GM12878 (cell line): ENCODE data around the gene GBP6. TPM values are rescaled to one million over a fixed set of nuclear protein-coding genes. Genes with fewer than 3 reads are reported as not detected.
"Not testable (repeated sequence)": the region's sequence is repeated elsewhere in the genome, so short reads cannot be mapped to it uniquely, and the experiment has no call there.

Experiments used
- ATAC-seq: fragments of 200-7000 bp; cut with Tn5 transposase; 3 replicates; pipeline ENCODE4 v1.9.1; 2020; ENCODE audit warnings: mild to moderate bottlenecking, moderate library complexity
- BruUV-seq: library from RNA; stranded (reverse); fragments of 400-500 nt; replicated peaks from 2 replicates; lab custom pipeline; 2021; lab: Mats Ljungman, UMichigan
- CTCF ChIA-PET: fragments of 300-600 bp; sonication (Branson Sonifier 250); formaldehyde crosslinking; extraction: SDS; loops from one replicate; lab custom pipeline; 2021; ENCODE audit warnings: inconsistent platforms; lab: Yijun Ruan, JAX
- POLR2A ChIA-PET: fragments of 350-600 bp; formaldehyde crosslinking; extraction: SDS; loops from one replicate; lab custom pipeline; 2021; ENCODE audit warnings: inconsistent platforms; lab: Charles Lee
- RAD21 ChIA-PET: fragments of 300-600 bp; sonication (Branson Sonifier 250); formaldehyde crosslinking; loops from one replicate; lab custom pipeline; 2023; ENCODE audit warnings: antibody characterized with exemption; ENCODE audit not compliant: unreplicated experiment; lab: Charles Lee
- SMC1A ChIA-PET: fragments of 300-600 bp; sonication (Branson Sonifier 250); formaldehyde crosslinking; loops from one replicate; lab custom pipeline; 2023; ENCODE audit not compliant: unreplicated experiment, uncharacterized antibody; lab: Charles Lee
- DNase-seq: peaks from one replicate; pipeline ENCODE4 v3.0.0-alpha.2; 2011; ENCODE audit warnings: low read depth, low spot score
- FAIRE-seq: peaks from 3 replicates; lab custom pipeline; 2011; peaks lifted over from hg19 to GRCh38; lab: Jason Lieb, UNC
- H2AFZ ChIP-seq: 2 replicates; pipeline ENCODE4 v1.6.0; 2011; ENCODE audit warnings: low read depth, low read length, control low read depth; ENCODE audit not compliant: control insufficient read depth
- H3K27ac ChIP-seq: 2 replicates; pipeline ENCODE4 v1.5.1; 2011; ENCODE audit warnings: control low read depth; ENCODE audit not compliant: control insufficient read depth, insufficient read depth
- H3K27me3 ChIP-seq, 2 experiments: replicated peaks in 1 of 2; 2 replicates each; pipeline versions ENCODE4 v1.6.0 to v1.6.1; 2011; ENCODE audit warnings: low read length in 1 of 2; ENCODE audit not compliant: control insufficient read depth in 2 of 2, insufficient read depth in 2 of 2
- H3K36me3 ChIP-seq, 2 experiments: 2 replicates each; pipeline ENCODE4 v1.5.1; 2011; ENCODE audit warnings: low read length in 1 of 2; ENCODE audit not compliant: control insufficient read depth in 2 of 2, insufficient read depth in 2 of 2
- H3K4me1 ChIP-seq: 2 replicates; pipeline ENCODE4 v1.6.1; 2011; ENCODE audit warnings: mild to moderate bottlenecking, low read length, moderate library complexity, mixed read lengths; ENCODE audit not compliant: control insufficient read depth, insufficient read depth
- H3K4me2 ChIP-seq: 2 replicates; pipeline ENCODE4 v1.6.0; 2011; ENCODE audit warnings: control low read depth; ENCODE audit not compliant: control insufficient read depth, insufficient read depth
- H3K4me3 ChIP-seq: fragments of 200-600 bp; sonication (generic); 2 replicates; pipeline ENCODE4 v1.5.1; 2016
- H3K79me2 ChIP-seq: 2 replicates; pipeline ENCODE4 v1.6.0; 2011; ENCODE audit warnings: low read length; ENCODE audit not compliant: control insufficient read depth, insufficient read depth
- H3K9ac ChIP-seq: 2 replicates; pipeline ENCODE4 v1.8.0; 2011; ENCODE audit warnings: low read length, control low read depth, mixed read lengths; ENCODE audit not compliant: control insufficient read depth, insufficient read depth
- H3K9me3 ChIP-seq: replicated peaks from 3 replicates; pipeline ENCODE4 v1.5.1; 2011; ENCODE audit warnings: mild to moderate bottlenecking, low read length; ENCODE audit not compliant: control insufficient read depth, insufficient read depth
- H4K20me1 ChIP-seq: 2 replicates; pipeline ENCODE4 v1.6.0; 2011; ENCODE audit not compliant: control insufficient read depth, insufficient read depth
- MEF2B ChIP-seq: fragments of 450-650 bp; IDR thresholded peaks from 2 replicates; pipeline ENCODE4 v1.6.1; 2018; ENCODE audit warnings: mild to moderate bottlenecking, moderate library complexity; ENCODE audit not compliant: partially characterized antibody, poor library complexity, severe bottlenecking
- POLR2A ChIP-seq: IDR thresholded peaks from 2 replicates; pipeline ENCODE4 v1.6.1; 2011; ENCODE audit warnings: low read depth, mild to moderate bottlenecking, low read length
- SMC3 ChIP-seq: IDR thresholded peaks from 2 replicates; pipeline ENCODE4 v1.6.1; 2011; ENCODE audit warnings: low read length, improper control_type of control experiment, borderline replicate concordance
- ZNF24 ChIP-seq: fragments of 450-650 bp; IDR thresholded peaks from 2 replicates; pipeline ENCODE4 v1.6.1; 2017; ENCODE audit warnings: antibody characterized with exemption, mild to moderate bottlenecking
- WGBS: methylation state at CpG from one replicate; pipeline ENCODE4 v1.1.6; 2016; ENCODE audit warnings: low lambda C conversion rate; ENCODE audit not compliant: insufficient replicate concordance, insufficient coverage; ENCODE audit errors: missing lambda C conversion rate; 5-methylcytosine and 5-hydroxymethylcytosine counted together
- in situ Hi-C: fragments of 300-500 bp; cut with MboI; formaldehyde crosslinking; loops from 9 replicates; pipeline ENCODE4 v1.14.3; 2018; ENCODE audit warnings: mixed read lengths
- intact Hi-C: fragments of 100-400 bp; cut with micrococcal nuclease; formaldehyde crosslinking; loops from one replicate; pipeline ENCODE4 v1.14.2; 2022; ENCODE audit not compliant: unreplicated experiment
- polyA plus RNA-seq, 11 experiments: library from polyadenylated mRNA; depleted of rRNA in 4 of 11; unstranded in 6 of 11; stranded (reverse) in 5 of 11; fragments of >200 nt; fragmentation: Nextera tagmentation in 4 of 11; fragmentation: Illumina TruSeq in 1 of 11; extraction: Ambion mirVana in 4 of 11; extraction: Trizol in 1 of 11; gene quantifications; 1 replicate in 1 of 11; 2 replicates in 10 of 11; pipeline versions ENCODE4 v1.2.1 to v1.2.3, GENCODE V29; 2011 to 2016; ENCODE audit warnings: inconsistent platforms in 2 of 11, missing spikeins in 2 of 11, low read depth in 1 of 11
- total RNA-seq, 4 experiments: library from RNA; depleted of rRNA in 3 of 4; stranded (reverse); fragments of >200 nt in 3 of 4; fragmentation: Illumina TruSeq in 1 of 4; extraction: Trizol in 1 of 4; gene quantifications; 2 replicates each; pipeline versions ENCODE4 v1.2.1 to v1.2.3, GENCODE V29; 2013 to 2021

The GBP6 gene
- total and polyA plus RNA-seq, 10 of the 15 experiments (the other 5 are each of a cell fraction or from before 2014, with no cell fraction given), result 0.03 to 2.7 (median 0.05) TPM; not detected in 6

GRCh38 chr1:89337903-89338302, 26.0 kb upstream of the GBP6 start:
- Histone ChIP-seq H3K27me3 (no peaks in the 10 kb centered on the region; a peak in 1 of 4 replicates), H3K9ac (no peak overlapping the region), H4K20me1 (no peaks in the 10 kb centered on the region), H3K79me2 (no peaks in the 10 kb centered on the region), H3K9me3 (no peaks in the 10 kb centered on the region; the same call in 2 of the 3 replicates), H2AFZ (no peak overlapping the region), H3K4me1 (no peaks in the 10 kb centered on the region), H3K4me2 (no peak overlapping the region), H3K36me3 (no peaks in the 10 kb centered on the region), H3K4me3 (no peak overlapping the region), H3K27ac (no peak overlapping the region)
- POLR2A ChIA-PET, result no interaction called here
- FAIRE-seq (no peak), DNase-seq (no peak), ATAC-seq (no peak)
- SMC1A ChIA-PET, result no interaction called here
- in situ Hi-C loops, result no loop called here
- intact Hi-C loops, result no loop called here
- no TSS peak for BruUV-seq
- WGBS, result 20% methylated on average over 4 of the region's 4 CpGs
- RAD21 ChIA-PET, result no interaction called here
- CTCF ChIA-PET, result no interaction called here
- TF ChIP-seq MEF2B (peak; percentile 36), POLR2A (no peak), ZNF24 (no peak)

DNA sequence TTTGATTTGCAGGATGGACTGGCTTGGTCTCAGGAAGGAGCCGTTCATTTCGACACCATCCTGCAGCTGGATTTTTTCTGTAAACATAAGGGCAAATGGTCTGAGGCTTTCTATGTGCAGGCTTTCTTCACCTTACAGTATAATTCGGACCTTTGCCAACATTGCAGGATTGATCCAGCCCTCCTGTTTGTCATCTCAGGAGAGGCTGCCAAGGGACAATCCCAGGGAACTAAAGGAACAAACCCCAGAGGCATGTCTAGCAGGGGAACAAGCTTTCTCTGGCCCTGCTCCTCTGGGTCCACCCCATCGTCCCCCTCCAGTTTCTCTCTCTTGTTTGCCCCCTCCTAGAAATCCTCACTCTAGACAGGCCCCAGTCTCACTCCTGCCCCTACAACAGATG, 24.8 kb upstream of the GBP6 start:
- Histone ChIP-seq H3K4me2 (no peak overlapping the region), H3K9me3 (no peaks in the 10 kb centered on the region; the same call in 2 of the 3 replicates), H3K27ac (no peak overlapping the region), H2AFZ (no peak overlapping the region), H3K4me1 (no peaks in the 10 kb centered on the region), H3K9ac (no peak overlapping the region), H4K20me1 (no peaks in the 10 kb centered on the region), H3K27me3 (no peaks in the 10 kb centered on the region; a peak in 1 of 4 replicates), H3K36me3 (no peaks in the 10 kb centered on the region), H3K4me3 (no peak overlapping the region), H3K79me2 (no peaks in the 10 kb centered on the region)
- POLR2A ChIA-PET, result no interaction called here
- in situ Hi-C loops (no loop called here), intact Hi-C loops (no loop called here)
- ATAC-seq (no peak), DNase-seq (no peak), FAIRE-seq (no peak)
- RAD21 ChIA-PET, result no interaction called here
- CTCF ChIA-PET, result interaction anchor here (0.9 kb wide), 1 partner anchor 45 kb away, joined by 3 read pairs; no protein-coding TSS in a partner anchor
- TF ChIP-seq SMC3, result no peak
- BruUV-seq, result no TSS peak
- WGBS, result 41% methylated on average over 4 of the region's 4 CpGs
- SMC1A ChIA-PET, result no interaction called here

- H3K27me3 ChIP-seq, DNase-seq, in situ Hi-C loops, POLR2A ChIA-PET, intact Hi-C loops, H4K20me1 ChIP-seq, SMC1A ChIA-PET, RAD21 ChIA-PET, H3K9ac ChIP-seq, H3K27ac ChIP-seq, H3K4me1 ChIP-seq, H3K4me2 ChIP-seq, FAIRE-seq, H3K9me3 ChIP-seq, H2AFZ ChIP-seq, H3K4me3 ChIP-seq, H3K79me2 ChIP-seq, BruUV-seq, ATAC-seq, H3K36me3 ChIP-seq: not testable (repeated sequence)
- CTCF ChIA-PET, result interaction anchor here (1.3 kb wide), 1 partner anchor 12 kb away, joined by 4 read pairs; no protein-coding TSS in a partner anchor
These were observed 18.4 kb upstream of the GBP6 start for GRCh38 chr1:89345479-89345878.
